Measurements from ENCODE around the gene TENT5A. TPM values are rescaled to one million over a fixed set of nuclear protein-coding genes. Genes with fewer than 3 reads are reported as not detected.

TENT5A gene
- 10 to 100 TPM; 20.1 to 32.8 TPM for total RNA-seq

- H3K4me3 ChIP-seq: peak within 1 kb of the TSS; percentile 61
- no peaks in the 10 kb centered on the region for H3K9me3 ChIP-seq
- no peak for TF ChIP-seq CTCF (IDR thresholded peaks at IDR 0.05)
- intact Hi-C loops (cut with DNase I): loop anchor here (5.0 to 10.0 kb wide), 2 partner anchors 518 to 1145 kb away; no protein-coding TSS in a partner anchor
- H3K36me3 ChIP-seq: no peaks in the 10 kb centered on the region
- DNase-seq: peak; percentile 96
- H3K4me1 ChIP-seq: peaks cover 4% of the 10 kb centered on the region
- no peaks in the 10 kb centered on the region for H3K27me3 ChIP-seq
- H3K27ac ChIP-seq: peak within 1 kb of the TSS; percentile 97
- H3K9ac ChIP-seq (ENCODE audit: low read depth in 2 of 2, low read length in 2 of 2): peak within 1 kb of the TSS; percentile 90 to 91
Measured at GRCh38 chr6:81752084-81752920, at the start of gene TENT5A. Gene TENT5A, minus strand, starts transcription at chr6:81752681. Its CDS starts 540 bp downstream, at chr6:81752141.

- Histone ChIP-seq H3K27ac (no peak overlapping the region), H3K27me3 (no peaks in the 10 kb centered on the region), H3K4me1 (no peaks in the 10 kb centered on the region), H3K9ac (ENCODE audit: low read depth in 2 of 2, low read length in 2 of 2) (no peak overlapping the region), H3K36me3 (no peaks in the 10 kb centered on the region), H3K9me3 (no peaks in the 10 kb centered on the region), H3K4me3 (no peak overlapping the region)
- DNase-seq: no peak
- TF ChIP-seq CTCF (IDR thresholded peaks at IDR 0.05): no peak
- intact Hi-C loops (cut with DNase I): no loop called here
Measured at GRCh38 chr6:81801489-81801888, 49.0 kb upstream of the TENT5A start.

GRCh38 chr6:81800666-81801065 is 48.2 kb upstream of the TENT5A start:
- DNase-seq: no peak
- Histone ChIP-seq H3K36me3 (no peaks in the 10 kb centered on the region), H3K27me3 (no peaks in the 10 kb centered on the region), H3K4me3 (no peak overlapping the region), H3K4me1 (no peaks in the 10 kb centered on the region), H3K9ac (ENCODE audit: low read depth in 2 of 2, low read length in 2 of 2) (no peak overlapping the region), H3K27ac (no peak overlapping the region), H3K9me3 (no peaks in the 10 kb centered on the region)
- intact Hi-C loops (cut with DNase I): no loop called here
- TF ChIP-seq CTCF (IDR thresholded peaks at IDR 0.05): no peak

- H3K9me3 ChIP-seq: no peaks in the 10 kb centered on the region
- H3K36me3 ChIP-seq: no peaks in the 10 kb centered on the region
- no peak for TF ChIP-seq CTCF (IDR thresholded peaks at IDR 0.05)
- H3K9ac ChIP-seq (ENCODE audit: low read depth in 2 of 2, low read length in 2 of 2): no peak overlapping the region
- DNase-seq: no peak
- H3K27me3 ChIP-seq: no peaks in the 10 kb centered on the region
- no peak overlapping the region for H3K4me3 ChIP-seq
- no peaks in the 10 kb centered on the region for H3K4me1 ChIP-seq
- H3K27ac ChIP-seq: no peak overlapping the region
- intact Hi-C loops (cut with DNase I): no loop called here
Measured at GRCh38 chr6:81799323-81799722, 46.8 kb upstream of the TENT5A start.

GRCh38 chr6:81797591-81797990 is 45.1 kb upstream of the TENT5A start:
- no peak overlapping the region for H3K4me3 ChIP-seq
- H3K27ac ChIP-seq: no peak overlapping the region
- no peaks in the 10 kb centered on the region for H3K36me3 ChIP-seq
- TF ChIP-seq CTCF (IDR thresholded peaks at IDR 0.05): no peak
- H3K9me3 ChIP-seq: no peaks in the 10 kb centered on the region
- no peaks in the 10 kb centered on the region for H3K27me3 ChIP-seq
- intact Hi-C loops (cut with DNase I): no loop called here
- DNase-seq: no peak
- H3K4me1 ChIP-seq: no peaks in the 10 kb centered on the region
- no peak overlapping the region for H3K9ac ChIP-seq (ENCODE audit: low read depth in 2 of 2, low read length in 2 of 2)

Data from colonic mucosa (tissue), 4 donors.